HEK293T (cell line): ENCODE results near the gene SH3RF1.

ENCODE experiments used
- ARNT ChIP-seq: fragments of 450-650 bp; IDR thresholded peaks from 2 replicates; pipeline ENCODE4 v1.6.1; 2017; ENCODE audit warnings: mild to moderate bottlenecking
- BHLHE40 ChIP-seq: fragments of 450-650 bp; IDR thresholded peaks from 2 replicates; pipeline ENCODE4 v1.6.1; 2016; ENCODE audit warnings: mild to moderate bottlenecking, moderate library complexity, borderline replicate concordance
- ELF4 ChIP-seq: fragments of 450-650 bp; IDR thresholded peaks from 2 replicates; pipeline ENCODE4 v1.6.1; 2017; ENCODE audit warnings: antibody characterized with exemption
- FOXA1 ChIP-seq: fragments of 450-650 bp; IDR thresholded peaks from 2 replicates; pipeline ENCODE4 v1.6.1; 2016; ENCODE audit warnings: mild to moderate bottlenecking
- FOXK2 ChIP-seq: fragments of 450-650 bp; IDR thresholded peaks from 2 replicates; pipeline ENCODE4 v1.6.1; 2016; ENCODE audit warnings: mild to moderate bottlenecking
- FOXM1 ChIP-seq: fragments of 450-650 bp; IDR thresholded peaks from 2 replicates; pipeline ENCODE4 v1.6.1; 2017; ENCODE audit warnings: mild to moderate bottlenecking, borderline replicate concordance
- HDGF ChIP-seq: fragments of 450-650 bp; IDR thresholded peaks from 2 replicates; pipeline ENCODE4 v1.6.1; 2017; ENCODE audit warnings: antibody characterized with exemption, borderline replicate concordance
- L3MBTL2 ChIP-seq: fragments of 450-650 bp; conservative IDR thresholded peaks from 2 replicates; pipeline ENCODE4 v1.6.1; 2016; ENCODE audit warnings: mild to moderate bottlenecking
- PKNOX1 ChIP-seq: fragments of 450-650 bp; IDR thresholded peaks from 2 replicates; pipeline ENCODE4 v1.6.1; 2016
- SP1 ChIP-seq: fragments of 450-650 bp; IDR thresholded peaks from 2 replicates; pipeline ENCODE4 v1.6.1; 2017
- ZNF384 ChIP-seq: fragments of 450-650 bp; IDR thresholded peaks from 2 replicates; pipeline ENCODE4 v1.6.1; 2016

DNA sequence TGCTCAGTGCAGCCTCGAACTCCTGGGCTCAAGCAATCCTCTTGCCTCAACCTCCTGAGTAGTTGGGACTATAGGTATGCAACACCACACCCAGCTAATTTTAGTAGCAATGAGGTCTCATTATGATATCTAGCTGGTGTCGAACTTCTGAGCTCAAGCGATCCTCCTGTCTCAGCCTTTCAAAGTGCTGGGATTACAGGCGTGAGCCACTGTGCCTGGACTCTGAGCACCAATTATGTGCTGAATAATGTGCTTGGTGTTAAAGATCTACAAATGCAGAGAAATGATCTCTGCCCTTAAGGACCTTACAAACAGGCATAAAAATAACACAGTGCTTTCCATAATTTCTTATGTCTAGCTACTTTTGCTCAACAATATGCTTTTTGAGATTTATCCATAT lies 131.7 kb downstream of the SH3RF1 start:
- TF ChIP-seq L3MBTL2 (no peak), SP1 (no peak), ARNT (no peak), FOXK2 (no peak), ELF4 (no peak), BHLHE40 (no peak), FOXM1 (no peak), ZNF384 (no peak), PKNOX1 (no peak), FOXA1 (no peak), HDGF (no peak)
